ENCODE data around the gene IFT25. TPM values are rescaled to one million over a fixed set of nuclear protein-coding genes. Genes with fewer than 3 reads are reported as not detected.
"Not testable (repeated sequence)": the region's sequence is repeated elsewhere in the genome, so short reads cannot be mapped to it uniquely, and the experiment has no call there.

IFT25 gene
- polyA plus RNA-seq (ENCODE audit: insufficient read length) = 68.2 TPM
- long read RNA-seq, donor 1, transcript HSPB11-201 (6 exons, 915 nt) = major isoform, 25 of 88 reads
- long read RNA-seq, donor 1, partial matches to known transcripts = 28 of 88 reads
- long read RNA-seq, donor 1, other reads (novel, unspliced or antisense) = 31 of 88 reads
- long read RNA-seq, donor 2, transcript HSPB11-201 (6 exons, 915 nt) = major isoform, 9 of 66 reads
- long read RNA-seq, donor 2, partial matches to known transcripts = 41 of 66 reads
- long read RNA-seq, donor 2, other reads (novel, unspliced or antisense) = 14 of 66 reads
- long read RNA-seq, donor 3, transcript HSPB11-201 (6 exons, 915 nt) = major isoform, 17 of 29 reads
- long read RNA-seq, donor 3, partial matches to known transcripts = 0 of 29 reads
- long read RNA-seq, donor 3, other reads (novel, unspliced or antisense) = 6 of 29 reads
- long read RNA-seq, donor 4, partial matches to known transcripts = 0 of 4 reads
- long read RNA-seq, donor 4, other reads (novel, unspliced or antisense) = 0 of 4 reads
- long read RNA-seq, donor 5, transcript HSPB11-201 (6 exons, 915 nt) = major isoform, 34 of 158 reads
- long read RNA-seq, donor 5, partial matches to known transcripts = 82 of 158 reads
- long read RNA-seq, donor 5, other reads (novel, unspliced or antisense) = 42 of 158 reads
- long read RNA-seq, donor 6, transcript HSPB11-201 (6 exons, 915 nt) = major isoform, 32 of 55 reads
- long read RNA-seq, donor 6, partial matches to known transcripts = 11 of 55 reads
- long read RNA-seq, donor 6, other reads (novel, unspliced or antisense) = 8 of 55 reads
- long read RNA-seq, donor 7, transcript HSPB11-201 (6 exons, 915 nt) = major isoform, 22 of 48 reads
- long read RNA-seq, donor 7, partial matches to known transcripts = 5 of 48 reads
- long read RNA-seq, donor 7, other reads (novel, unspliced or antisense) = 16 of 48 reads
- long read RNA-seq, donor 8, transcript HSPB11-201 (6 exons, 915 nt) = major isoform, 10 of 17 reads
- long read RNA-seq, donor 8, partial matches to known transcripts = 0 of 17 reads
- long read RNA-seq, donor 8, other reads (novel, unspliced or antisense) = 5 of 17 reads

GRCh38 chr1:53945433-53946251 lies at the start of gene IFT25:
Gene IFT25, minus strand, starts transcription at chr1:53945699. Its CDS starts 5,617 bp downstream, at chr1:53940082.
- DNase-seq = peak; percentile 95

GRCh38 chr1:53994516-53994915 lies 49.0 kb upstream of the IFT25 start:
- DNase-seq = not testable (repeated sequence)

- no peak for DNase-seq
Measured at GRCh38 chr1:53992085-53992874, 46.8 kb upstream of the IFT25 start.

GRCh38 chr1:53987880-53988279 lies 42.4 kb upstream of the IFT25 start:
- no peak for DNase-seq

DNA sequence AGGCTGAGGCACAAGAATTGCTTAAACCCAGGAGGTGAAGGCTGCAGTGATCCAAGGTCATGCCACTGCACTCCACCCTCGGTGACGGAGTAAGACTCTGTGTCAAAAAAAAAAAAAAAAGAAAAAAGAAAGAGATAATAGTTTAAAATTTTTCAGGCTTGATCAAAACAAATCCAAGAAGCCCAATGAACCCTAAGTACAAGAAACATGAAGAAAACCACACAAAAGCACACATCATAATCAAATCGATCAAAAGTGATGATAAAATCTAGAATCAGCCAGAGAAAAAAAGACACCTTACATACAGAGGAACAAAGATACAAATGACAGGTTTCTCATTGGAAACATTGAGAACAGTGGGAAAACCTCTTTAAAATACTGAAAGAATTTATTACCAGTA lies 41.0 kb upstream of the IFT25 start:
- no peak for DNase-seq

DNA sequence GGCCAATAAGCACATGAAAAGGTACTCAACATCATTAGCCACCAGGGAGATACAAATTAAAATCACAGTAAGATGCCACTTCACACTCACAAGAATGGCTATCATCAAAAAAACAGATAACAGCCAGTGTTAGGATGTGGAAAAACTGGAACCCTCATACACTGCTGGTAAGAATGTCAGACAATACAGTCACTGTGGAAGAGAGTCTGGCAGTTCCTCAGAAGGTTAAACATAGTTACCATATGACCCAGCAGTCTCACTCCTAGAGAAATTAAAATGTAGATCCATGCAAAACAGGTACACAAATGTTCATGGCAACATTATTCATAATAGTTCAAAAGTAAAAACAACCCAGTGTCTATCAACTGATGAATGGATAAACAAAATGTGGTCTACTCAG lies 39.2 kb upstream of the IFT25 start:
- no peak for DNase-seq

DNA sequence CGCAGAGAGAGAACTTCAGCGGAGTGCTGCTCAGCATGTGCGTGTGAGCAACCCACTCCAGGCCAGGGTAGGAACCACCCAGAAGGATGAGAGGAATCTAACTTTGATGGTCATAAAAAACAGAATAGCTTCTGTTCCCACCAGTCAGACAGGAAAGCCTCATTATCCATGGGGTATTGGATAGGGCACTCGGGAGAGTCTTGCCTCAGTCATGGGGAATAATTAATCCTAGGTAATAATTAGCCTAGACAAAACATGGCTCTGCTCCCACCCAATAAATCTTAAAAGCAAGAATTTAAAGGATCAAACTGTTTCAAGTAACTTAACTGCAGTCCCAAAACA lies 37.2 kb upstream of the IFT25 start:
- peak; percentile 37 for DNase-seq

DNA sequence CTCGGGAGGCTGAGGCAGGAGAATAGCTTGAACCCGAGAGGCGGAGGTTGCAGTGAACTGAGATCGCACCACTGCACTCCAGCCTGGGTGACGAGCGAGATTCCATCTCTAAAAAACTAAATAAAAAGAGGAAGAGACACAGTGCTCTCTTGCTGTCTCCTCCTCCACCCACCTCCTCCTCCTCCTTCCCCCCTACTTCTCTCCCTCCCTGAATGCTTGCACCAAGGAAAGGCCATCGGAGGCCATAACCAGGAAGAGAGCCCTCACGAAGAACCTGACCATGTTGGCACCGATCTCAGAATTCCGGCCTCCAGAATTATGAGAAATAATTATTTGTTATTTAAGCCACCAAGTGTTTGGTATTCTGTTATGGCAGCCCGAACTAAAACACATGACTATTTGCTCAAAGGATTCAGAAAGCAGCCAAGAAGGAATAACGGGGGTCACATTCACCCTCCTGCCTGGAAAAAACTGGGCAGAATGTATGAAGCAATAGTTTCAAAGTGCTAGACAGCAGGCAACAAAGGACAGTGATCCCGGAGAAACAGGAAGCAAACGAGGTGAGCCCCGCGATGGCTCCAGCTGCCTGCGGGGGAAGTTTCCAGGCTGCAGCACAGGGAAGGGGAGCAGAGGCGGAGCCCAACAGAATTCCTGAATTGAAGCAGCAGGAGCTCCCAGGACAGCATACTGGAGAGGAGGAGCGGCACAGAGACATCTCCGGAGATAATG lies 36.7 kb upstream of the IFT25 start:
- DNase-seq = peak; percentile 36

- no peak for DNase-seq
Measured at GRCh38 chr1:53981220-53981619, 35.7 kb upstream of the IFT25 start.

GRCh38 chr1:53979712-53980450 lies 34.4 kb upstream of the IFT25 start:
- DNase-seq = no peak

DNA sequence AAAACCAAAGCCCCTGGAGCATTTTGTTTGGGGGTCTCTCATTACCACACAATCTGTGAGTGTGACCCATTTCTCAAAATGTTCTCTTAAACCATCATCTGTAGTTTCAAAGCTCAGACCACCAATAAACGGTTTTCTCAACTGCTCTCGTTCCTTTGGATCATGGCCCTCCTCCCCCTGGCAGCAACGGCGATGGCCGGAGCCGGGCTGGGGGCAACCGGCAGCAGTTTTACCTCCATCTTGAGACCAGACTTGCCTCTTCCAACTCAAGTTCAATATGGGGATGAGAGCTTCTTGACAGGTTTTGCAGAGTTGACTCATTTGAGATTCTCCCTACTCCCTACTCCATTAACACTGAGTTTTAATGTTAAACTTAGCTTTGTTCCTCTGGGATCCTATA lies 30.4 kb upstream of the IFT25 start:
- no peak for DNase-seq

GRCh38 chr1:53971718-53972117 lies 26.2 kb upstream of the IFT25 start:
- DNase-seq = no peak

DNA sequence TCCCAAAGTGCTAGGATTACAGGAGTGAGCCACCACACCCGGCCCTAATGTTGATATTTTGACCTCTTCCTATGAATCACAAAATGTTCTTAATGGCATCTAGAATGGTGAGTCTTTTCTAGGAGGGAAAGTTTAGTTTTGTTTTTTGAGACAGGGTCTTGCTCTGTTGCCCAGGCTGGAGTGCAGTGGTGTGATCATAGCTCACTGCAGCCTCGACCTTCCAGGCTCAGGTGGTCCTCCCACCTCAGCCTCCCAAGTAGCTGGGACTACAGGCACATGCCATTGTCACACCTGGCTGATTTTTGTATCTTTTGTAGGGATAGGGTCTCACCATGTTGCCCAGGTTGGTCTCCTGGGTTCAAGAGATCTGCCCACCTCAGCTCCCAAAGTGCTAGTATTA lies 23.8 kb upstream of the IFT25 start:
- DNase-seq = not testable (repeated sequence)

DNA sequence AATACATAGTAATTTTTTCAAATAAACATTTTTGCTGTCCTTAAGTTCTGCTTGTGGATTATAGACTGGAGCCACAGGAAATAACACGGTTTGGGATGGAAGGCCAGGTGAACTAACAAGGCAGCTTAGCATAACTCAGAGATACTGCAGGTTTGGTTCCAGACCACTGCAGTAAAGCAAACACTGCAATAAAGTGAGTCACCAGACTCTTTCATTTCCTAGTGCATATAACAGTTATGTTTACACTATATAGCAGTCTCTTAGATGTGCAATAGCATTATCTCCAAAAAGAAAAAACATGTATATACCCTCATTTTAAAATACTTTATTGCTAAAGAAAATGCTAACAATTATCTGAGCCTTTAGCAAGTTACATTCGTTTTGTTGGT lies 22.6 kb upstream of the IFT25 start:
- no peak for DNase-seq

DNA sequence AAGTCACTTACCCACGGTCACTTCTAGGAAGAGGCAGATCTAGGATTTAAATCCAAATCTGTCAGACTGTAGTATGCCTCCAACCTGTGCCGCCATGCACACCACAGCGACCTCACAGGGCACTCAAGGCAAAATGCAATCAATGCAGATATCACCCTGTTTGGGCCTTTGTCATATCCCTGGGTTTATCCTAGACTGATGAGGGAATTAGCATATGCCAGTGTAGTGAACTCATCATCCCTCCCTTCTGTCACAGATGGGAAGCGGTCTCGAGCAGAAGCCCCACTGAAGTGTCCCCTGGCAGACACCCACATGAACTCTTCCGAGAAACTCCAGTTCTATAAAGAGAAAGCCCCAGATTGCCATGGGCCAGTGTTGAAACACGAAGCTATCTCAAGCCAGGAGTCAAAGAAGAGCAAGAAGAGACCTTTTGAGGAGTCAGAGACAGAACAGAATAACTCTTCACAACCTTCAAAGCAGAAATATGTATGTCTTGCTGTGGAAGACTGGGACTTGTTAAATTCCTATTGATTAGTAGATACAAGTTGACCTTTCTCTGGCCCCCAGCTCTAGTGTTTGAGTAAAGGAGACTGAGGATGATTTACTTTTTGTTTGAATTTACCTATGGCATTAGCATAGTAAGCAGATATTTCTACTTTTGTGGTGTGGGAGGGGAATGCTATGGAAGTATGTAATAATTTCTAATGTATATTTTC lies 22.1 kb upstream of the IFT25 start:
- DNase-seq = no peak

- DNase-seq = no peak
Measured at GRCh38 chr1:53966794-53967193, 21.3 kb upstream of the IFT25 start.

DNA sequence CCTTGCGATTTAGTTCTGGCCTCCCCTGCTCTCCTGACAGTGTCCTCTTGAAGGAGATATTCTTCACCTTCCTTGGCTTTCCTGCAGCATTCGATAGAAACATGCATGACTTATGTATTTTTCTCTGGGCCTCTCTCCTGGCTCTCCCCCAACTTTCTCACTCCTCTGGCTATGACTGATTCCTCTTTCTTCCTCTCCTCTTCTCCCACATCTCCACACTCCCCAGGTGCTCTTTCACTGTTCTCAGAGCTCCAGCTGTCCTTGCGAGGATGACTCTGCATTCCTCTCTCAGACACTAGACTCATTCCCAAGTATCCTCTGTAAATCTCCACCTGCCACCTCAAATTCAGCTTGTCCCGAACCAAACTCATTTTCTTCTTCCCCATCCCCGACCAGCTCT lies 18.6 kb upstream of the IFT25 start:
- no peak for DNase-seq

- no peak for DNase-seq
Measured at GRCh38 chr1:53963460-53963859, 18.0 kb upstream of the IFT25 start.

DNA sequence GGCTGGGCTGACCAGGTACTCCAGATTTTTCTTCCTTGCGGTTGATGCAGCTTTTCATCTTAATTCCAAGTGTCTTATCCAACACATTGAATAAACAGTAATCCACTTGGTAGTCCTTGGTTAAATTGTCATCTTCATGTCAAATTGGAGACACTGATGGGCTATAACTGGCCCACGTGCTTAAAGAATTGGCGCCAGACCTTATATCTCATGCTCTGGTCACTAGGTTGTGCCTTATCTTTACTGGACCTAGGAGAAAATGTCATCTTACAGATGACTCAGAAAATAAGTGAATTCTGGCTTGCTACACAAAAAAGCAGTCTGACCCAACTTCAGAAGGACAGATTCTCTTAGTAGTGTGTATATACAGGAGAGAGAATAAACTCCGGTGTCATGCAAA lies 16.9 kb upstream of the IFT25 start:
- no peak for DNase-seq

Data from left kidney (tissue), 8 donors.